Neural cell (in vitro differentiated cells): ENCODE measurements around the gene NPM3. TPM values are rescaled to one million over a fixed set of nuclear protein-coding genes. Genes with fewer than 3 reads are reported as not detected.

Experiments
- H2AFZ ChIP-seq: fragments of 200-600, 300-800 bp; sonication (generic), shearing (Covaris generic); 2 replicates; pipeline ENCODE4 v1.6.0; 2014; ENCODE audit warnings: low read depth, mild to moderate bottlenecking, antibody characterized with exemption, low read length, moderate library complexity
- H3F3A ChIP-seq: fragments of 200-600 bp; shearing (Covaris generic); 2 replicates; pipeline ENCODE4 v1.6.1; 2016; ENCODE audit warnings: mild to moderate bottlenecking, moderate library complexity, mixed read lengths, antibody characterized with exemption, low read length; ENCODE audit not compliant: insufficient read depth, poor library complexity, severe bottlenecking
- H3K27ac ChIP-seq: fragments of 200-600, 300-800 bp; sonication (generic), shearing (Covaris generic); 2 replicates; pipeline ENCODE4 v1.5.1; 2014; ENCODE audit warnings: mild to moderate bottlenecking, low read length, moderate library complexity
- H3K27me3 ChIP-seq: fragments of 300-800, 200-600 bp; sonication (generic), shearing (Covaris generic); 2 replicates; pipeline ENCODE4 v1.6.0; 2014; ENCODE audit warnings: mild to moderate bottlenecking, low read depth, low read length, moderate library complexity; ENCODE audit not compliant: insufficient read depth
- H3K36me3 ChIP-seq: fragments of 300-800, 200-600 bp; sonication (generic), shearing (Covaris generic); 2 replicates; pipeline ENCODE4 v1.5.1; 2014; ENCODE audit warnings: mild to moderate bottlenecking, antibody characterized with exemption, low read length, moderate library complexity; ENCODE audit not compliant: insufficient read depth
- H3K4me2 ChIP-seq: fragments of 300-800, 200-600 bp; sonication (generic), shearing (Covaris generic); 2 replicates; pipeline ENCODE4 v1.6.0; 2014; ENCODE audit warnings: mild to moderate bottlenecking, low read length
- H3K4me3 ChIP-seq: fragments of 300-800, 200-600 bp; sonication (generic), shearing (Covaris generic); 2 replicates; pipeline ENCODE4 v1.5.1; 2014; ENCODE audit warnings: mild to moderate bottlenecking, low read length, moderate library complexity
- H3K79me2 ChIP-seq: fragments of 200-600 bp; shearing (Covaris generic); replicated peaks from 2 replicates; pipeline ENCODE4 v1.6.0; 2014; ENCODE audit warnings: mild to moderate bottlenecking, low read length, moderate library complexity; ENCODE audit not compliant: insufficient read depth
- H3K9ac ChIP-seq: fragments of 300-800, 200-600 bp; sonication (generic), shearing (Covaris generic); 2 replicates; pipeline ENCODE4 v1.6.1; 2016; ENCODE audit warnings: mild to moderate bottlenecking, low read length, mixed read lengths
- H3K9me2 ChIP-seq: fragments of 200-600 bp; shearing (Covaris generic); 2 replicates; pipeline ENCODE4 v1.6.1; 2016; ENCODE audit warnings: mild to moderate bottlenecking, low read length, mixed read lengths; ENCODE audit not compliant: insufficient read depth
- H3K9me3 ChIP-seq: fragments of 200-600, 300-800 bp; sonication (generic), shearing (Covaris generic); 2 replicates; pipeline ENCODE4 v1.6.1; 2016; ENCODE audit warnings: mild to moderate bottlenecking, mixed run types, low read length, moderate library complexity, mixed read lengths
- H4K20me1 ChIP-seq: fragments of 200-600 bp; shearing (Covaris generic); 2 replicates; pipeline ENCODE4 v1.6.1; 2016; ENCODE audit warnings: mild to moderate bottlenecking, mixed run types; ENCODE audit not compliant: insufficient read depth
- CTCF ChIP-seq: fragments of 450-650 bp; IDR thresholded peaks from 2 replicates; pipeline ENCODE4 v1.5.1; 2014; ENCODE audit warnings: antibody characterized with exemption, mild to moderate bottlenecking, moderate library complexity; ENCODE audit not compliant: poor library complexity, severe bottlenecking
- EP300 ChIP-seq: fragments of 450-650 bp; conservative IDR thresholded peaks from 2 replicates; pipeline ENCODE4 v1.6.1; 2014; ENCODE audit warnings: antibody characterized with exemption, mild to moderate bottlenecking, moderate library complexity; ENCODE audit not compliant: poor library complexity, severe bottlenecking
- EZH2 ChIP-seq: fragments of 200-600, 300-800 bp; shearing (Covaris generic), sonication (generic); IDR thresholded peaks from 2 replicates; pipeline ENCODE4 v1.6.1; 2014; ENCODE audit warnings: antibody characterized with exemption, low read length, borderline replicate concordance, mild to moderate bottlenecking; ENCODE audit not compliant: insufficient read depth, poor library complexity, severe bottlenecking
- MXI1 ChIP-seq: fragments of 450-650 bp; conservative IDR thresholded peaks from 2 replicates; pipeline ENCODE4 v1.6.1; 2014; ENCODE audit warnings: antibody characterized with exemption, mild to moderate bottlenecking; ENCODE audit not compliant: poor library complexity, severe bottlenecking
- RAD21 ChIP-seq: fragments of 450-650 bp; conservative IDR thresholded peaks from 2 replicates; pipeline ENCODE4 v1.6.1; 2014; ENCODE audit warnings: antibody characterized with exemption, mild to moderate bottlenecking, moderate library complexity
- SMC3 ChIP-seq: fragments of 450-650 bp; conservative IDR thresholded peaks from 2 replicates; pipeline ENCODE4 v1.6.1; 2014; ENCODE audit warnings: antibody characterized with exemption, mild to moderate bottlenecking, moderate library complexity; ENCODE audit not compliant: poor library complexity
- polyA plus RNA-seq: library from polyadenylated mRNA; depleted of rRNA; stranded (reverse); fragments of >200 nt; gene quantifications from 2 replicates; pipeline ENCODE4 v1.2.3, GENCODE V29; 2014

Gene NPM3
- polyA plus RNA-seq, 1 donor from 2014 or later, result 53.0 TPM

GRCh38 chr10:101736666-101737065 is 46.6 kb downstream of the NPM3 start:
- no peak overlapping the region for H3K4me2 ChIP-seq
- H3K9me3 ChIP-seq, result no peaks in the 10 kb centered on the region
- no peaks in the 10 kb centered on the region for H3K79me2 ChIP-seq
- no peak for TF ChIP-seq MXI1
- no peak for TF ChIP-seq EP300
- no peak for TF ChIP-seq EZH2
- no peak for TF ChIP-seq RAD21
- no peak for TF ChIP-seq SMC3
- no peak overlapping the region for H3K4me3 ChIP-seq
- H2AFZ ChIP-seq, result no peak overlapping the region
- H3K9me2 ChIP-seq, result no peaks in the 10 kb centered on the region
- no peaks in the 10 kb centered on the region for H4K20me1 ChIP-seq
- H3K27me3 ChIP-seq, result no peaks in the 10 kb centered on the region
- H3F3A ChIP-seq, result no peaks in the 10 kb centered on the region
- no peak overlapping the region for H3K27ac ChIP-seq
- no peak overlapping the region for H3K9ac ChIP-seq
- no peaks in the 10 kb centered on the region for H3K36me3 ChIP-seq

DNA sequence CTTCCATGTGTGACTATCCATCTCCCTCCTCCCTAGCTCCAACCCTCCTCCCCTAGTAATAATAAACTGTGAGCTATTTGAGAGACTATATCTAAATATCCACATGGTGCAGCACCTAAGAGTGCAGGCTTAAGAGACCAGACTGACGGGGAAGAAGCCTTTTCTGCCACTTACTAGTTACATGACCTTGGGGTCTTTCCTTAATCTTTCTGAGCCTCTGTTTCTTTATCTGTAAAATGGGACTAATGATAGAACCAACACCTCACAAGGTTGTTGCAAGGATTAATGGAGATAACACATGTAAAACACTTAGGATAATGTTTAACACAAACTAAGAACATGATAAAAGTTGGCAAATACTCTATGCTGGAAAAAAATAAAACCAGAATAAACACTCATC is 51.1 kb downstream of the NPM3 start:
- Histone ChIP-seq H3K4me2 (no peak overlapping the region), H3K27ac (no peak overlapping the region), H3K79me2 (no peaks in the 10 kb centered on the region), H3K9ac (no peak overlapping the region), H3K27me3 (no peaks in the 10 kb centered on the region), H2AFZ (no peak overlapping the region), H4K20me1 (no peaks in the 10 kb centered on the region), H3F3A (no peaks in the 10 kb centered on the region), H3K9me2 (no peaks in the 10 kb centered on the region), H3K4me3 (no peak overlapping the region), H3K36me3 (no peaks in the 10 kb centered on the region), H3K9me3 (no peaks in the 10 kb centered on the region)
- TF ChIP-seq EZH2 (no peak), CTCF (no peak)

Other genes with a start within 250 kb of the NPM3 start
- 23.0 and 30.8 TPM in 2 replicates for gene POLL, start 195.2 kb downstream of the NPM3 start, polyA plus RNA-seq
- 173 and 234 TPM in 2 replicates for gene DPCD, start 195.1 kb downstream of the NPM3 start, polyA plus RNA-seq
- gene FBXW4, start 88.3 kb downstream of the NPM3 start, polyA plus RNA-seq, result 7.7 and 11.8 TPM in 2 replicates
- 6.0 and 6.1 TPM in 2 replicates for gene FGF8, start 7.3 kb downstream of the NPM3 start, polyA plus RNA-seq
- 318 and 357 TPM in 2 replicates for gene OGA, start 35.0 kb upstream of the NPM3 start, polyA plus RNA-seq
- 8.9 and 10.0 TPM in 2 replicates for gene KCNIP2, start 60.4 kb upstream of the NPM3 start, polyA plus RNA-seq